Spleen (tissue), 7 donors: ENCODE results near the gene PLEKHG1.

ENCODE experiments used
- POLR2AphosphoS5 ChIP-seq, 3 donors: sonication (generic); formaldehyde crosslinking; IDR thresholded peaks; one replicate each; pipeline ENCODE4 v1.5.1; 2017; ENCODE audit warnings: antibody characterized with exemption in 3 of 3
- TF ChIP-seq, protein P1 (sequence below), 11 experiments: fragments of 200-600 bp in 7 of 11; fragments of 450-650 bp in 4 of 11; sonication (generic) in 4 of 11; IDR thresholded peaks in 8 of 11; conservative IDR thresholded peaks in 3 of 11; 1 replicate in 7 of 11; 2 replicates in 4 of 11; pipeline versions ENCODE4 v1.4.0 to v1.8.0; 2016 to 2021; ENCODE audit warnings: antibody characterized with exemption in 11 of 11, inconsistent platforms in 4 of 11, mild to moderate bottlenecking in 1 of 11
- donor health status: DM: no; HTN: no; CAD: no; lungs with moderate emphysema.
- donor health status: DM: no; HTN: no; CAD: no.
- donor health status: DM: no; HTN: no; CAD: no.

- TF ChIP-seq, protein P1, sequence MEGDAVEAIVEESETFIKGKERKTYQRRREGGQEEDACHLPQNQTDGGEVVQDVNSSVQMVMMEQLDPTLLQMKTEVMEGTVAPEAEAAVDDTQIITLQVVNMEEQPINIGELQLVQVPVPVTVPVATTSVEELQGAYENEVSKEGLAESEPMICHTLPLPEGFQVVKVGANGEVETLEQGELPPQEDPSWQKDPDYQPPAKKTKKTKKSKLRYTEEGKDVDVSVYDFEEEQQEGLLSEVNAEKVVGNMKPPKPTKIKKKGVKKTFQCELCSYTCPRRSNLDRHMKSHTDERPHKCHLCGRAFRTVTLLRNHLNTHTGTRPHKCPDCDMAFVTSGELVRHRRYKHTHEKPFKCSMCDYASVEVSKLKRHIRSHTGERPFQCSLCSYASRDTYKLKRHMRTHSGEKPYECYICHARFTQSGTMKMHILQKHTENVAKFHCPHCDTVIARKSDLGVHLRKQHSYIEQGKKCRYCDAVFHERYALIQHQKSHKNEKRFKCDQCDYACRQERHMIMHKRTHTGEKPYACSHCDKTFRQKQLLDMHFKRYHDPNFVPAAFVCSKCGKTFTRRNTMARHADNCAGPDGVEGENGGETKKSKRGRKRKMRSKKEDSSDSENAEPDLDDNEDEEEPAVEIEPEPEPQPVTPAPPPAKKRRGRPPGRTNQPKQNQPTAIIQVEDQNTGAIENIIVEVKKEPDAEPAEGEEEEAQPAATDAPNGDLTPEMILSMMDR (IDR thresholded peaks at IDR 0.05 in 8 of 11, conservative IDR thresholded peaks at IDR 0.05 in 3 of 11): no peak
- no peak for TF ChIP-seq POLR2AphosphoS5 (IDR thresholded peaks at IDR 0.05)
Measured at GRCh38 chr6:150631984-150632642, 32.4 kb downstream of the PLEKHG1 start.
